Measurements from ENCODE around the gene VCL.
"Not testable (repeated sequence)": the region's sequence is repeated elsewhere in the genome, so short reads cannot be mapped to it uniquely, and the experiment has no call there.

VCL gene

GRCh38 chr10:73973427-73973826 is 24.5 kb upstream of the VCL start:
- no peak for DNase-seq

DNA sequence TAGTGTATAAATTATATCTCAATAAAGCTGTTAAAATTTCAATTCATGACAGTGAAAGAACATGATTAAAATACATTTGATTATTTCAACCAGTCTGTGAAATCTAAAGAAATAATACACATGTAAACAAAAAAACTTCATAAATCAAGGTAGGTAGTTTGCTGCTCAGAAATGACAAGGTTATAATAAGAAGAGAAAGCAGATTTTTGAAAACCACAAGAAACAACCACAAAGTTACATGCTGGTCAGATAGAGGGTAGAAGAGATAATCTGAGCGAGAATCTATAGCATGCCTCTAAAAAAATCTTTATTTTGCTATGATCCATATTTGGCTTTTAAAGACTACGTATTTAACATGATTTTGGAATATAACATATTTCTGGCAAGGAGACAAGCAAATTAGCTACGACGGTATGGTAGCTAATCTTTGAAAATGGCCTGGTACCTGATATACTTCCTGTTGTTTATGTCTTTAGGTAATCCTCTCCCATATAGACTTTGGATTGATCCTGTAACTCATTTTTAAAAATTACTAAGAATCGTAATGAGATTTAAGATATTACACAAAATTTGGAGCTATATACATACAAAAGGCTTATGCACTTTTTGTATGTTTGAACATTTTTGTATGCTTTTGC is 23.5 kb upstream of the VCL start:
- no peak for DNase-seq

- no peak for DNase-seq
Measured at GRCh38 chr10:73975388-73975787, 22.5 kb upstream of the VCL start.

DNA sequence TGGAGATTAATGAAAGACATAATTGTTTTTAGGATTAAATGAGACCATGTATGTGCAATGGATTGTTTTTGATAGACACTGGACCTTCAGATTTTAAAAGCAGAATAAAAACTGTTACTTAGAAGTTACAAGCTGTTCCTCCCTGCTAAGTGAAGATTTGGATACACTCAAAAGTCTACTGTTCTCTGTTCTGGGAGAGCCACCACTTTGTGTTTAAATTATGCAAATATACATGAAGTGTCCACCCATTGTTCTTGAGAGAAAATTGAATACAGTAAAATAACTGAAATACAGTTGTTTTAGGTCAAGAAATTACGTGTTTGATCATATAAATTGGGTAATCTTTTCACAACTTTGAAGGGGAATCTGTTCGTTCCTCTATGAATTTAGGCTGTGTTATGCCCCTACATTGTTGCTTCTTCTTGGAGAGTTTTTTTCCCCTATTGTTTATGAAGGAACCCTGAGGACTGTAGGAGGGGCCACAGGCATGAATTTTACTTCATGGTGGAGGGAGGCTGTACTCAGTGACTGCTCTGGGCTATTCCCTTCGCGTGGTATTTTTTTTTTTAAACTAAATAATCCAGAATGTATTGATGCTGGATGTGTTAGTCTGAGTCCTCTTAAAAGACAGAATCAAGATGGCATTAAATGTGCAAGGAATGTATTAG is 18.6 kb upstream of the VCL start:
- no peak for DNase-seq

DNA sequence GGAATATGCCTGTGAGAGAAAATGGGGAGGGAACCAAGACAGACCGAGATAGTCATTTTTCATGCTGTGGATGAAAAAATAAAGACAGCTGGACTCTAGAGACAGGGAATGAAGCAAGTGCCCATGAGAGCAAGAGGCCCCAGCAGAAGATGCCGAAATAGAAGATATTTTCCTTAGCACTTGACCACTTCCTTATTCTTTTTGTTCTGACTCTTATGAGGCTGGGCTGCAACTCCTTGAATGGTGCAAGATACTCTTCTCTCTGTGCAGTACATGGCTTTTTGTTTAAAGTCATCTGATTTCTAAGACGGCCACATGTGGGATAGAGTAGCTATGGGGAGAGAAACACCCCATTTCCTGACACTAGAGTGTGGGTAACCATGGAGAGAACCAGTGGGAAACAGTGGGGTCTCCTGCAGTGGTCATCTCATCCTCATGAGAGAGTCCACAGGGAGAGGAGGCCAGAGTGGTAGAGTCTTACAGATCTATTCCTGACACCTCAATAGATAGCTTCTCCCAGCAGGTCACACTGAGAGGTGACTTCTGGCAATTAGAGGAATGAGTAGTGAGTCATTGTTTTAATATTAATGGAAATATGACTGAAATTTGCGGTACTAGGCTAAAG is 18.0 kb upstream of the VCL start:
- DNase-seq: no peak

GRCh38 chr10:73981812-73982211 is 16.1 kb upstream of the VCL start:
- no peak for DNase-seq

DNA sequence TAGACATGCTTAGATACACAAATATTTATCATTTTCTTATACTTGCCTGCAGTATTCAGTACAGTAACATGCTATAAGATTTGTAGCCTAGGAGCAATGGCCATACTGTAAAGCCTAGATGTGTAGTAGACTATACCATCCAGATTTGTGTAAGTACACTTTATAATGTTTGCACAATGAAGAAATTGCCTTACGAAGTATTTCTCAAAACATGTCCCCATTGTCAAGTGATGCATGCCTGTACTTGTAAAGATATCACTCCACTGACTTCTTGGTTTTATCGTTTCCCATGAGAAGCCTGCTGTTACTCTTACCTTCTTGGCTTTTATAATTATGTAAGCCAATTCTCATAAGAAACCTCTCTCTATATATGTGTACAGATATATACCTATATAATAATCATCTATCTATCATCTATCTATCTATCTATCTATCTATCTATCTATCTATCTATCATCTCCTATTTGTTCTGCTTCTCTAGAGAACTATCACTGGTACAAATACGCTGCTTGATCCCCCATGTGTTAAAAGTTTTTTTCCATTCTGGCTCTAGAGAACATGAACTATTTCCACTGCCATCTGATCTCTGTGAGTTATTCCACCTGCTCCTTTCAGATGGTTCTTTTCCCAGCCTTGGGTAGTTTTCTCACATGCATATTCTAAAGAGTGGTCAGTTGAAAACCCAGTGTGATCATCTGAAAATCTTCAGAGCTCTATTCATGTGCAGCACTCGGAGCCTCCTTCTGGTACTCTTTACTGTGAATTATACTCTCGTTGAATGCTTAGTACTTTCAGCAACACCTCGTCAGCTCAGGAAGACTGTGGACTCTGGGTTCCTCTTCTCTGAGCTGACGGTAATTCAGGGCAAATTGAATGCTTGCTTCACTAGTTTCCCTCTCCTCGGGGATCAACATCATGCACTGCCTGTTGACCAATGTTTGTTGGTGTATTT is 14.5 kb upstream of the VCL start:
- DNase-seq: no peak

DNA sequence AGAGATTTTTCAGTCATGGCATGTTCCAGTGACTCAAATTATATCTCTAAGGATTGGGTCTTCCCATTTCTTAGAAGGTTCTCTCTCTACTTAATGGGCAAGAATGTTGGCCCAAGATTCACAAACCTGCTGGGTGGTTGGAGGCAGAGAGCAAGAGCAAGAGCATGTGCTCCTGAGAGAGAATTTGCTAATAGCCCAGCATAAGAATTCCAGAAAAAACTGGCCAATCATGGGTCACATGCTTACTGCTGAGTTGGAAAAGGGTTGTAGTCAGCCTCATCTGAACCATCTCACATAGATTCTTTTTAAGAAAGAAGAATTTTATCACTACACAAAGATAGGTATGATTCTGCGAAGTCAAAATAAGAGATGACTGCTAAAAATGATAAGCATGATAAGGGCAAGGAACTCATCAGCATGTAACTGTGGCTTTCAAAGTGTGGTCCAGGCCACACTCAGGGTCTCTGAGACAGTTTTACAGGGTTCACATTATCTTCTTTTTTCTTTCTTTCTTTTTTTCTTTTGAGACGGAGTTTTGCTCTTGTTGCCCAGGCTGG is 8.2 kb upstream of the VCL start:
- no peak for DNase-seq

DNA sequence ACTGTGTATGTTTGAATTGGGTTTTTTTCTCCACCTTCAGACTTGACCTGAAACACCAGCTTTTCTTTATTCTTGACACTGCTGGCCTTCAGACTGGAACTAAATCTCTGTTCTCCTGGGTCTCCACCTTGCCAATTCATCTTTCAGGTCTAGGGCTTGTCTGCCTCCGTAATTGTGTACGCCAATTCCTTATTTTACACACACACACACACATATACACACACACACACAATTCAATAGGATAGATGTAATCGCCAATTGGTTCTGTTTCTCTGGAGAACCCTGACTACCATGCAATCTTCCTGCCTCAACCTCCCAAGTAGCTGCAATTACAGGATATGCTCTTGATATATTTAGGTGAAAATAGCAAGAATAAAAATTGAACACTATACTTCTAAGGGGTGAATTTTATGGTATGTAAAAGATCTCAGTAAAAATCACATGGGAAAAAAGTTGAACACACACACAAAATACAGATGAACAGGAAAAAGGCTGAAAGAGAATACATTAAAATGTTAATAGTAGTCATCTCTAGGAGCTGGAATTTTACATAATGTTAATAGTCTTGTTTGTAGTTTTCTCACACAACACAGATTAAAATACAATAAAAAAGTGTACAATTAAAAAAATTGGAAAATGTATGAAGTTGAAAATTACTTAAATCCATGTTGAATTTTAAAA is 6.6 kb upstream of the VCL start:
- DNase-seq: no peak

DNA sequence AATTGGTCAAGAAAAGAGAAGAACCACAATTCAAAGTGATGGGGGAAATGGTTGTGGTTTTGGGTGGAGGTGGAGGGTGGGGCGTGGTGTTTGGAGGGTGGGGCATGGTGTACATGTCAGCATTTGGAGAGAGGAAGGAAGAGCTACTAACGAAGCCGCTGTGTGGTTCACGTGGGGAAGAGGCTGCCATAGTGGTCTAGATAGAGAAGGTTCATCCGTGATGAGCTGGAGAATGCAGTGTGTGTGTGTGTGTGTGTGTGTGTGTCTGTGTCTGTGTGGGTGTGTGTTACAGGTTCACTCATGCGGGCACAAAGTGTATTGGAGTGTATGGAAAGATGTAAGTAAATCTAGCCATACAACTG is 6.1 kb upstream of the VCL start:
- no peak for DNase-seq

GRCh38 chr10:73992899-73993788 is 4.8 kb upstream of the VCL start:
- no peak for DNase-seq

- DNase-seq: no peak
Measured at GRCh38 chr10:73995035-73995358, 2.9 kb upstream of the VCL start.

- DNase-seq: no peak
Measured at GRCh38 chr10:73997461-73997786, 492 bp upstream of the VCL start.

DNA sequence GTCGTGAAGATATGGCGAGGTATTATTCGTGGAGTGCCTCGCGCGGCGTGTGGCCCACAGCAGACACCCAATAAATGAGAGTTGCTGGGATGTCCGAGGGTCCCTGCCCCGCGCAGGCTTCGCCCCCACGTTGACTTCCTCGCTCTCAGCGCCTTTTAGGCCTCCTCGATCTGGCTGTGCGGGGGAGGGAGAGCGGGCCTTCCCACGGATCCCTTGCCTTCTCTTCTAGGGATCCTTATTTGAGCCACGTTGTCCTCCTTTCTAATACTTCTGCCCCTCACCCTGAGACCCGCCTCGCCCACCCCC is 660 bp downstream of the VCL start:
- no peak for DNase-seq

DNA sequence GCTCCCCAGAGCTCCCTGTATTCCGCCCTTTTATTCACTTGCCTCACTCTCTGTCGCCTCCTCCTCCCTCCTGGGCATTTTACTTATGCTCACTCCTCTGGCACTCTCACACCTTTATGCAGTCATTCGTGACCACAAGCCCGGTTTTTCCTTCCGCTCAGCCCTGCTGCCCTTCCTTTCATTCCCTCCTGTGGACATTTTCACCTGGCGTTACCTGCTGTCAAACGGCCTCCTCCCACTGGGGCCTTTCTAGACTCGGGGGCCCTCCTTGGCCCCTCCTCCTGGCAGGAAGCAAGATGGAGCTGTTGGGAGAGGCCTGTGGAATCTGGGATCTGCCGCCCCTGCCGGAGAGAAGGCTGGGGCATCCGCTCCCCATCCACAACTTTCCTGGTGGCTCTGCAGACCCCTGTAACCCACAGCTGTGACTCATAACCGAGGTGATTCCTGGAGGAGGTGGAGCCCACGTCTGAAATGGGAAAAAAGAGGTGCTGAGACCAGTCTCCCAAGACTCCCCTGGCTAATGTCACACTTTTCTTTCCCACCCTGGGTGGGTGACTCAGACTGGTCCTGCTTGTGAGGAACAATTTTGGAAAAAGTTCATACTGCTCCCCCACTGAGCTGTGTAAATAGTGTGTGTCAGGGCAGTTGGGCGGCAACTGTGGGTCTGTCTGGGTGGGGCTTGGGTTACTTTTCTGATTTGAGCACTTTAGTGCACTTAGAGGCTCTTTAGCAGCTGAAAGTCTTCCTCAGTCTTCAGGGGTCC is 1.2 kb downstream of the VCL start:
- peak; percentile 1 for DNase-seq

DNA sequence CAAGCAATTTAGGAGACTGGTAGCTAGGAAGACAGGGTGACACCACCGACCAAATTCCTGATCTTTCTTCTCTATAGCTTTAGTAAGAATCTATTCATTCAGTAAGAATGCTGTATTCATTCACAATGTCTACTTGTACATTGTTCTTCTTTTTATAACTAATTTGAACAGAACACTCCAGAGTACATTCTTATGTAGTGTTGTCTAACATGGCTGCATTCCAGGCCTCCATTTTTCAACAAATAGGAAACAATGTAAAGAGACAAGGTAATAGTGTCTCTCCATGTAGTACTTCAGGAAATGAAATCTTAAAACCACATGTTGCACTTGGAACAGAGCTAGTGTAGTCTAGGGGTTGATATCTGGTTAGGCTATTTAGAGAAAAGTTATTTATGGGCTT is 1.8 kb downstream of the VCL start:
- DNase-seq: no peak

GRCh38 chr10:74000244-74000643 is 2.3 kb downstream of the VCL start:
- DNase-seq: not testable (repeated sequence)

- no peak for DNase-seq
Measured at GRCh38 chr10:74000892-74001669, 3.2 kb downstream of the VCL start.

DNA sequence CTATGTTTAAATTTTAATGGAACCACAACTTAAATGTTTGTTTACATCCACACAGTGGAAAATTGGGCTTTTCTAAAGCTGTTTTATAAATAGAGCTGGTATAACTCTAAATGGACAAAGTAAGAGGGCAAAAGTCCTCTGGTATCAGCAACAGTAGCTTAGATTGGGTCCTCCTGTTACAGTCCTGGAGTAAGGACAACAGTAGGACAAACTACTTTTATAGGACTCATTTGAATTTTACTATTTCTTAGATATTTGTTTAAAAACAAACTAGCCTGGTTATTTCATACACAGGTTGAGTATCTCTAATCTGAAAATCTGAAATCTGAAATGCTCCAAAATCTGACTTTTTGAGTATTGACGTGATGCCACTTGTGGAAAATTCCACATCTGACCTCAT is 8.4 kb downstream of the VCL start:
- no peak for DNase-seq

GRCh38 chr10:74008212-74008731 is 10.4 kb downstream of the VCL start:
- DNase-seq: no peak

Measured in NCI-H1105 (cell line).